HS-5 (cell line): ENCODE measurements around the gene TFAP2E.

Experiments
- DNase-seq: peaks from one replicate; pipeline ENCODE4 v3.0.0-alpha.2; 2012; ENCODE audit warnings: low read depth

The TFAP2E gene

DNA sequence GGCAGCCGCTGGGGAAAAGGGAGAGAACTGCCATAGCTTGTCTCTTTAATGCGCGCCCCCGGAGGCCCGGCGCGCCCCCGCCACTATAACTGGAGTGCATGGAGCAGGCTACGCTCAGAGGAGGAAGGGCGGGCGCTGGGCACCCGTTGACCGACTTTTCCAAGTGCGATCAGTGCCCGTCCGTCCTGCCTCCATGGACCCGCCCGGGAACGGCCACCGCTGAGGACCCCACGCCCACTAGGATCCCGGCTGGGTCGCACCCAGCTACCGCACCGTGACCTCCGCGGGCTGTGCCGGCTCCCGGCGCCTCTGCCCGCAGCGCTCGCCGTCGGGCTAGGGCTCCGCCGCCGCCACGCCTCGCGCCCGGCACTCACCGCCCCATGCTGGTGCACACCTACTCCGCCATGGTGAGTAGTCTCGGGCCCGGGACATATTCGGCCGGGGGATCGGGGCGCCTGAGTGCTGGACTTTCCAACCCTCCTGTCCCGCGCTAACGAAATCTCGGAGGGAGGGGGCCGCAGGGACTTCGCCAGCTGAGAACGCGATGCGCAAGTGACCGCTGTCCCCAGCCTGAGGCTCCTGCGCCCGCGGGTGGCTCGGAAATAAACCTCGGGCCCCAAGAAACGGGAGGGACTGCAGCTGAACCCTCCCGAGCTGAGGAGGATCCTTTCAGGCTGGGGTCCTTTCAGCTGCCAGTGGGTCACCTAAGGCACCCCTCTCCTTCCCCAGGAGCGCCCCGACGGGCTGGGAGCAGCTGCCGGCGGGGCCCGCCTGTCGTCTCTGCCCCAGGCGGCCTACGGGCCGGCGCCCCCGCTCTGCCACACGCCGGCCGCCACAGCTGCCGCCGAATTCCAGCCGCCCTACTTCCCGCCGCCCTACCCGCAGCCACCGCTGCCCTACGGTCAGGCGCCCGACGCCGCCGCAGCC lies at the start of gene TFAP2E:
TSS of gene TFAP2E (plus strand) at position 117 of the 927 bp plus-strand sequence. CDS start at position 381, 264 bp downstream.
- no peak for DNase-seq

DNA sequence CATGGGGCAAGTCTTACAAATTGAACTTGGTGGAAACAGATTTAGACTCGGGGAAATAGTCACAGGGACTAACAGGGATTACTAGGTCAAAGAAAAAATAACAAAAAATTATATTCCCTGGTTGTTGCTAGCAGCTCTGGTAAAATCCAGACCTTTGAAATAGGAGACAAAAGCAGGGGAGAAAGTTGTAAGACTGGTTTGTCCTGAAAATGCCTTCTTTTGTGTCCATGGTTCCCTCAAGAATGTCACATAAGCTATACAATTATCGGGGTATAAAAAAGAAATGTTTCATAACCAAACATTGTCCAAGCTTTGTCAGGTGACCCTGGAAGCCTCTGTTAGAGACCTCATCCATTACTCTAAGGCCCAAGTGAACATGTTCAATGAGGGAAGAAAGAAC lies 49.0 kb upstream of the TFAP2E start:
- no peak for DNase-seq

DNA sequence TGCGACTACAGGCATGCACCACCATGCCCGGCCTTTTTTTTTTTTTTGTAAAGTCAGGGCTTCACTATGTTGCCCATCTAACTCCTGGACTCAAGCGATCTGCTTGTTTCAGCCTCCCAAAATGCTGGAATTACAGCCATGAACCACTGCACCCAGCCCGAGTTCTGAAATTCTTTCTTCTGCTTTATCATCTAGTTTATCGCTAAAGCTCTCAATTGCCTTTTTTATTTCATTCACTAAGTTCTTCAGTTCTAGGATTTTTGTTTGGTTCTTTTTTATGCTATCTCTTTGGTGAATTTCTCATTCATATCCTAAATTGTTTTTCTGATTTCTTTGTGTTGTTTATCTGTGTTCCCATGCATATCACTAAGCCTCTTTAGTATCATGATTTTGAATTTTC lies 42.9 kb upstream of the TFAP2E start:
- DNase-seq: no peak

DNA sequence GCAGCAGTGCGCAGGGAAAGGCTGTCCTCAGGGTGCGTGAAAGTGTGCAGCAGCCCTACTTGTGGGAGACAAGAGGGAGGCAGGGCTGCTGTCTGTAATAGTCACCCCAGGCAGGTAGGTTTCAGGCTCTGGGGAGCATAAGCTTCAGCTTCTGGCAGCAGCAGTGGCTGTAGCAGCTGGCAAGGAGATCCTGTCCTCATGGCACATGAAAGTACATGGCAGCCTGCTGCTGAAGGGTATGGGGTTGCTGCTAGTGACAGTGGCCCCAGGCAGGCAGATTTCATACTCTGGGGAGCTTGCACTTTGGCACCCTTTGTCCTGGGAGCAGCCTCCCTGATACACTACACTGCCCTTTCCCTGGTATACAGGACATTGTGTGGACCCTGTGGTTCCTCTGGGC lies 42.2 kb upstream of the TFAP2E start:
- DNase-seq: no peak

DNA sequence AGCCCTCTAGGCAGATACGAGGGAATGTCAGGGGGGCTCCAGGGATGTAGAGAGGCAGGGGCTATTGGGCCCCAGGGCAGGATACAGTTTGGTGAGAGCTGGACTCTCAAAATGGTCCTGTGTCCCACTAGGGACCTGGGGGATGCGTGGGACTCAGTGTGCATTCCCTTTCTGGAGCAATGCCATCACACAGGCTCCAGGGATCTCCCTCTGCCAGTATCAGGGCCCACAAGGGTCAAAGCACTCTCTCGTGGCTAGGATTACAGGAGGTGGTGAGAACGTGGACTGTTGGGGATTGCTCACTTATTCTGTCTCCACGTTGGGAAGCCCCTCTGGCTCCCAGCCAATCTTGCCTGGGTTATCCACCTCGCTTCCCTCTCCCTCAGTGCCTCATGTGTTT lies 41.7 kb upstream of the TFAP2E start:
- no peak for DNase-seq

DNA sequence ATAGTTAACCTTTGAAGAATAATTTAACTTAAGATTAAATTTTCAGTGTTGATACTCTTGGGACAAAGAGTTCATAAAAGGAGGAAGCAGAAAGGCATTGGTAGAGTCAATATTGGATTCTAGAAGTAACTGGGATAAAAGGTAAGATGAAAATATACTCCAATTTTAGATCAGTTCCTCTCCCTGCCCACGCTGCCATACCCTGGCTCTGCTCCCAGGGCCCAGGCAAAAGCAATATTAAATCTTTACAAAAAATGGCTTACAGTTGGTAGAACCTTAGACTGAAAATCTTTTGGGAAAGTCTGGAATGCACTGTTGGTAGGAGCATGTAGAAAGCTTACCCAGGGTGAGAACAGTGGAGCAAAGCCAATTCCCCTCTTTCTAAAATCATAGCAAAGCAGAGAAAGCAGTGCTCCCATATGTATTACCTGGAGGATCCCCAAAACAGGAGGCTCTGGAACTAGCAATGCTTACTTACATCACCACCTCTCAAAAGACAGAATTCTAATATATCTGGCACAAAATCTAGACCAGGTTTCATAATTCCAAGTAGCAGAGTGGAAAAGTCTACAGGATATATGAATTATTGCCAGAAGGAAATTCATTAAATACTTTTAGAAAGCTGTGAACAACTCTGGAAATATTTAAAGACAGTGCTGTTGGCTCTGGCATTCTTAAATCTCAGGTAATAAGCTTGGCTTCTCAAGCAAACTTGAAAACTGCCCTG lies 40.5 kb upstream of the TFAP2E start:
- no peak for DNase-seq

DNA sequence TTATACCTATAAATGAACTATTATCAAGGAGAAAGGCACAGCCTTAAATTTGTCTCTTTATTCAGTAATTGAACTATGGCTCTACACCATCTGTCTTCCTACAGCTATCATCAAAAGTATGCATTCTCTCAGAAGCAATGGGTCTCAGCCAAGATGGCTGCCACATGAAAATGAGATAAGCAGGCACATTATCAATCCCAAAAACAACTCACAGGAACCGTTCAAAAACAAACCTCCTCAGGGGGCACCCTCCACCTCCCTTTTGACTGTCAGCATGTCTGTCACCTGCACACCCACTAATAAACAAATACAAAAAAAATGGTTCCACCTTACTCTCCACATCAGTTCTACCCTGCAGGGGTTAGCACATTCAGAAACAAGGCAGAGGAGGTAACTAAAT lies 39.5 kb upstream of the TFAP2E start:
- DNase-seq: no peak

DNA sequence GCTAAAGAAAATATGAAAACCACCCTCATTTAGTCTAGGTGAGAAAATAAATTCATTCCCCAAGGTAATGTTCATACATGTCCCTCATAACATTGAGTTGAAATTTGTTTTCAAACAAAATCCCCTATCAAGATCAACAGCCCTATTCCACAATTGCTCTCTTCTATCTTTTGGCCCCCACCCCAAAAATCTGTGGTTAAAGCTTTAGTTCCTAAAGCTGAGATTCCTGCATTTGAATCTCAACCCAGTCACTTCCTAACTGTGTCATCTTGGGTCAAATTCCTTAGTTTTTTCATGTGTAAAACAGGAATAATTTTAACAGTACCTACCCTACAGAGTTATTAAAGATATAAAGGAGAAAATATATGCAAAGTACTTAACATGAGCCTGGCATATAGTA lies 37.9 kb upstream of the TFAP2E start:
- no peak for DNase-seq

DNA sequence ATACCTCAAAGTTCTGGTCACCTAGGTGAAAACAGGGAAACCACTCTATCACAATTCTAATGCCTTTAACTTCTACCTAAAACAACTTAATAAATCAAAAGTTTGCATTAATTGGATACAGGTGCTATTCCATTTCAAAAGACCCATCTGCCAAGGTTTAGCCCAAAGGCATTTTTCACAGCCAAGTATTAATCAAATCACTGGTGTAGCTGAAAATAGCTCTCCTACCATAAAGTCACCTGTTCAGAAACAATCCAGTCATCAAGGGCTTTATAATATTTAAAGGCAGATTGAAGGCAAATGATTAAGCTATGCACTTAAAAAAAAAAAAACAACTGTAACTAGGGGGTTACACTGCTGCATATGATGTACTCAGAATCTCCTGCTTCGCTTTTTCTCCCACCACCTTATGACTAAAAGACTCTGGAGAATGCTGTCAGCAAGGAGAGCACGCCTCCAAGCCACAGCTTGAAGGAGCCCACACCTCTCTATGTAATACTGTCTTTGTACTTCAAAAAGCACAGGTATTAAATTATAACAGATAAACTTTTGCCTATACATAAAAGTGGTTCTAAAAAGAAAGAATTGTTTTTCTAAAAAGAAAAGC lies 36.5 kb upstream of the TFAP2E start:
- no peak for DNase-seq

DNA sequence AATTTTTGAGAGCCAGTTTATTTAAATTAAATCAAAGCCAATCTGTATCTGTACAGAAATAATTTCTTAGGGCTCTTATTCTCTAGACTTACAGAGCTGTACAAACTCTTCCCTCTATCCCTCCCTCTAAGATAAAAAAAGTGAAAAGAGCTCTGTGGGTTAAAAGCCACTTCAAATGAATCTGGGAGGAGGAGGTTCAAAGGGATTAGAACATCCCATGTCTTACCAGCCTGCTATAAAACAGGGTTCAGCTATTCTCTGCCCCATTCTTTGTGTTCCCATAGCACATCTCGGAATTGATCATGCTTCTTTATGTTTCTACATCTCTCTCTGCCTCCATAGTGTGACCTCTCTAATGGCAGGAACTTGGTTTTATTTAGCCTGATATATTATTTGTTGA lies 35.3 kb upstream of the TFAP2E start:
- no peak for DNase-seq

DNA sequence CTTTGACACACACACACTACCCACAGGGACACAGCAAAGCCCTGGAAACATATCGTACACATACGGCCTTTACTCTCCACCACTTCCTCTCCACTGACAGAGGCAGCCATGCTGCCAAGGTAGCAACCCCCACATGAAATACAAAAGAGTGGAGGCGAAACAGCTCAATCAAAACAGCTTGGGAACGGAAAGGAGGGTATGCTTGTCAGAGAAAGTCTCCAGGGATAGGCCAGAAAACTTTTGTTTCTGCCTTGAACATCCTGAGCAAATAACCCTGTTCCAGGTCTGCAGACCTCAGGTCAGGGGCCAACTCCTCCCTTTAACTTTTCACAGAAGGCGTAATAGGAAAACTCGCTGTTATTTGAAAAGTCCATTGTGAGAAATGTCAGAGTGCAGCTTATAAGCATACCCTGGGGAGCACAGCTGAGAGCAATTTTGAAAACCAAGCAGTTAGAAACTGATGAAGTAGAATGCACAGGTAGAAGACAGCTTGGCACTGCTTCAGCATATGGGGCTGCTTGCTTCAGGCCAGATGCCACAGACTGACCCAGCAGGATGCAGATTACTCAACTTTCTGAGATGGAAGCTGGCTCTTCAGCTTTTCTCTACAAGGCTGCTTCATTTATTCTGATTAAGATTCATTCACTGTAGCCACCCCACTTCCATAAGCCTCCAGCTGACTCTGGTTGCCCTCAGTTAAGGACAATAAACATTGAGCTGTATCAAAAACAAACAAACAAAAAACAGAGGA lies 33.9 kb upstream of the TFAP2E start:
- no peak for DNase-seq

DNA sequence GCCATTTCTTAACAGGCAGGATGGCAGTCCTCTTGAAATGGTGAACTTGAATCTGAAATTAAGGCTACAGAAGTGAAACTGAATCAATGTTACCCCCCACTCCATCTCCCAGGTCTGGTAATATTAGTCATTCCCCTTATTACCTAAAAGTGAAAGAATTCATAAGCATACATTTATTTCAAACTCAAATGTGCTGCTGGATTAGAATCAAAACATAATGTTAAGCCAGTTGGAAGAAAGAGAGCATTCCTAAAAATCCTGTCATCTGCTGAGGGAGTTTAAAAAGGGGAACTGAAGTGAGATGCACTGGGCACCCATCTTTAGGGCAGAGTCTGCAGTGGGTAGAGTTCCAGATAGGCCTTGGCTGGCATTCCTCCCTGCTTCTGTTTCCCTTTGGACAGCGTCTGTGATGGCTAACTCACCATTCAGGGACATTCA lies 33.3 kb upstream of the TFAP2E start:
- DNase-seq: peak; percentile 30

DNA sequence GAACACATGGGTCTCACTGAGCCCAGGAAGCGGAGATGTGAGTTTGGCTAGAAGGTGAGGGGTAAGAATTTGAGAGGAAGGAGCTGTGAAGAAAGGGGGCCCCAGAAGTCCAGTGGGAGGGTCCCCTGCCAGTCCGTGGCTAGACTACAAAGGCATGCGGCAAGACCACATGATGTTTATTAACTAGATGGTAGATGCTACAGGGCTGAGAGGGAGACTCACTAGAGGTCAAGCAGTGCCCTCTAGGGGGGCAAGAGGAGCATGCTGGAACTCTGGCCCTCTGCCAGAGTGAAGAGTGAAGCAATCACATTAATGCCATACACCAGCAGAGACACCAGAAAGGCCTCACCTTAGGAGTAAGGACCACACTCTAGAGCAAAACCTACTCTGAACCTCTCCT lies 28.1 kb upstream of the TFAP2E start:
- no peak for DNase-seq

DNA sequence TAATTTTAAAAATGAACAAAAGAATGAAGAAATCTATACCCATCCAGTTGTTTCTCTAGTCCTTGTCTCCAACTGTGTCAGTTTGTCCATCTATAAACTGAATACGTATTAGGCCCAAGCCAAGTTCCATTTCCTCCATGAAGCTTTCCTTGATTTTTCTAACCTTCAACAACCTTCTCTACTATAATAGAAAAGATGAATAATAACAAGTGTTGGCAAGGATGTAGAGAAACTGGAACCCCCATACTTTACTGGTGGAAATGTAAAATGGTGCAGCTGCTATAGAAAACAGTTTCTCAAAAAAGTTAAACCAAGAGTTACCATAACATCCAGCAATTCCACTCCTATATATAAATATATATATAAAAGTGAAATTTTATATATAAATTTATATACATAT lies 26.5 kb upstream of the TFAP2E start:
- DNase-seq: no peak

DNA sequence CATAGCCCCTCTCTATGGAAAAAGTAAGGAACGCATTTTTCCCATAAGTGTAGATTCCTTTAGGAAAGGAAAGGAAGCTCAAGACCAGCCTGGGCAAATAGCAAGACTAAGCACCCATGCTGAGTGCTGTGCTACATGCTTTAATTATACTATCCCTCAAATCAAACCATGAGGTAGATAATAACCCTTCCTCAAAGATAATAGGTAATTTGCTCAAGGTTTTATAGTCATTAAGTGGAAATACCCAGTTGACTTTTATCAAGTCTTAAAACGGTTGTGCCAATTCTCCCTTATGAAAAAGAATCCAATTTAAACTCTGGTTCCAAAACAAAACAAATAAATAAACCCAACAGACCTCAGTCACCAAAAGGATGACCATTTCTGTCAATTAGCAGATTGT lies 19.3 kb upstream of the TFAP2E start:
- no peak for DNase-seq

DNA sequence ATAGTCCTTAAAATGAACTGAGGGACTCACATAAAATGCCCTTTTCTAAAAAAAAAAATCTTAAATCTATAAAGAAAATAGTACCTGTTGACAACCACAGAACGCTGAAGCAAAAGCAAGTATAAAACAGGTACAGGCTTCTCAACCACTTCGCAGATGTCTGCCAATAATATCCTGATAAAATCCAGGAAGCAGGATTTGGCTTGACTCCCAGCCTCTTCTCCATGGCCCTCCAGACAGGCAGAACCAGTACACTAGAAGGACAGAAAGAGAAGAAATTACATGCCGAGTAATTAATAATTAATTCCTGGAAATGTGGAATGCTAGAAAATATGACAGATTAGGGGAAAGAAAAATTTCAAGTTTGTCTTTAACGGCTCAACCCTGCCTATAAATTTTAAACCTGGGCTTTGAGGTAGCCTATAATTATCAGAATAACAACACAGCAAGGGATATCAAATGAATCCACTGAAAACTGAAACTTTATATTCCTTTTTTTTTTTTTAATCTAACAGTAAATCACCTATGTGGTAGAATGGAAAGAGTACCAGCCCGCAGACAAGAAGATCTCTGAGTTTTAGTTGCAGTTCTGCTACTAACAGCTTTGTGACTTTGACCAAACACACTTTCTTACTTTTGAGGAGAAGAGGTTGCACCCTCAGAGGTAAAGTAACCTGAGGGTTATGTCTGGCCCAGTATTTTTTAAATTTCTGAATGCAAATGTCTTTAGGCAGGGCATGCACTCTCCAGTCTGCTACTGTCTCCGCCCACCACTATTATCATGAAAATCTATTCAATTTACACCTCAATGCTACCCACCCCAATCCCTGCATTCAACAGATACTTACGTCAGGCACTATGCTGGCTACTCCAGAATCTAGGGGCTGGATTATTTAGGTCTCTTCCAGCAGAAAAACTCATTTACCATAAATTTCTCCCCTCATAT lies 18.6 kb upstream of the TFAP2E start:
- no peak for DNase-seq

DNA sequence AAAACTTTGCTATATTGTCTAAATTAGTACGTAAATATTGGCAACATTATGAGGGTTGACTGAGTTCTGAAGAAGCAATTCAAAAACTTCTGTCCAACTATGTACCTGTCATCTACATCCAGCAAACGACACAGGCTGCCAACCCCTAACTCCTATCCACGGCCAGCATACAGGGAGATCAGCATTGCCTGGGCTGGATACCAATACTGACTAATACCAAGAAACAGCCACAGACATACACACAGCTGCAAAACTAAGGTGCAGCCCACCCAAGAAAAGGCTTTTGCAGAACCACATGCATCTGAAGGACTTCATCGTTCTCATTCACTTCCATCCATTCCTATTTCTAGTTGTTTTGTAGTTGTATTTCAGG lies 17.9 kb upstream of the TFAP2E start:
- no peak for DNase-seq

DNA sequence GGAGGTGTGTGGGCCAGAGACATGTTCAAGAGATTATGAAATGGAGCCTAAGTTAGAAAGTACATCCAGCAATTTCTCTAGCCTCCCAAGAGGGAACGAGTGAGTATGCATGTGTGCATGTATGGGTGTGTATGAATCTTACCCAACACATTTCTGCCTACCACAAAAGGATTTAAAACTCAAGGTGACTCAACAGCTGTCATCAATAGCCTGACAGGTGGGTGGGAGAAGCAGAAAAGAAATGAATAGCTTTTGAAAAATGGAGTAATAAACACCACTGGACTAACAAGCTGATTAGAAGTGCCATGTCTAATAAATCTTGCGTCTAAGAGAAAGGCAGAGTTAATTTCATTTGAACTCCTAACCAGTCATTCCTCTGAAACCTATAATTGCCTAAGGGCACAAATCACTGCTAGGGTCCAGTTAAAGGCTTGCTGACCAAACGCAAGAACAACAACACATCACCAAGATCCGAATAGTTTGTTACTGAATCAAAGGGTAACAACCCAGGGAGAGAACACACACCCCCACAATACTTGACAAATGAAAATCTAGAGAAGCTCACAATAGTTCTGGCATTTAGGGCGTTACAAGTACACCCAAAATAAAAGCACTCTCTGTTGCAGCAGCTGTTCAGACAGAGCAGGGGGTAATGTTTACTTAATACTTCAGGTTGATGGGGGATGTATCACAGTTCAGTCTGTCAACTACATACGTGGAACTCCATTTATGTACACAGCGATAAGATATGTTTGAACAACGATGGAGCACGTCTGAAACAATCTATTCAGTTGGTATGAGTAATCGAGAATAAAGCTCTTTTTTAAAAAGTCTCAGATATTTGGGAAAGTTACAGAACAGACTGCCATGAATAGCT lies 17.3 kb upstream of the TFAP2E start:
- DNase-seq: no peak

DNA sequence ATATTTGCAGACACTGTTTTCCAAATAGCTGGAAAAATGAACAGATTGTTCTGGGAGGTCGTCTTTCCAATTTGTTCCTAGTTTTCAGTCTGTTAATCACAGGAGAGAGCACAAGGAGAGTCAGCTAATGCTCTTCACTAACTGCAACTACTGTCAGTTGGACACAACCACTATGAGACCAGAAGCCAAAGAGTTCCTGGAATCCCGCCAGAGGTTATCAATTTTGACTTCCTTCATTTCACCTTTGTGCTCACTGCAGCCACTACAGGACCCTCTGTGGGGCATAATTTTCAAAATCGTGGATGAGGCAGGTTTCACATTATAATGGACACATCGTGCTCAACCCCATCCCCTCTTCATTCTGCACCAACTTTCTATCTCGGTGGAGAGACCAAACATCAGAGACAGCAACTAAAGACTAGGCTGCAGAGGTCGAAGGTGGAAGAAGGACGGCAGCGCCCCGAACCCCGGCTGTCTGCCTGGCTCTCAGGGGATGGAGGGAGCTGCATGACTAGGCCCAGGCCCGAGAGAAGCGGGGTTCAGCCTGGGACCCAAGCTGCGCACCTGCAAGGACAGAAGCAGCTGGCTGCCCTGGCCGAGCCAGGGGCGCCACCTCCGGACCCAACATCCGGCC lies 16.5 kb upstream of the TFAP2E start:
- DNase-seq: no peak
